Measurements from ENCODE around the gene TP53I3.
"Not testable (repeated sequence)": the region's sequence is repeated elsewhere in the genome, so short reads cannot be mapped to it uniquely, and the experiment has no call there.

TP53I3 gene

GRCh38 chr2:24095171-24095677, 10.6 kb upstream of the TP53I3 start:
- not testable (repeated sequence) for DNase-seq

- not testable (repeated sequence) for DNase-seq
These were observed 8.6 kb upstream of the TP53I3 start for GRCh38 chr2:24093270-24093669.

- no peak for DNase-seq
These were observed 4.3 kb upstream of the TP53I3 start for GRCh38 chr2:24088821-24089359.

GRCh38 chr2:24087032-24087431, 2.4 kb upstream of the TP53I3 start:
- DNase-seq: no peak

- no peak for DNase-seq
These were observed 1.6 kb upstream of the TP53I3 start for GRCh38 chr2:24086241-24086640.

- DNase-seq: no peak
These were observed 511 bp upstream of the TP53I3 start for GRCh38 chr2:24085200-24085489.

- DNase-seq: no peak
These were observed 858 bp downstream of the TP53I3 start for GRCh38 chr2:24083567-24084385.

GRCh38 chr2:24082787-24083566, 1.7 kb downstream of the TP53I3 start:
- DNase-seq: no peak

- peak; percentile 45 for DNase-seq
These were observed 3.9 kb downstream of the TP53I3 start for GRCh38 chr2:24080701-24081100.

GRCh38 chr2:24077879-24078278, 6.8 kb downstream of the TP53I3 start:
- no peak for DNase-seq

GRCh38 chr2:24077535-24077877, 7.1 kb downstream of the TP53I3 start:
- DNase-seq: no peak

- no peak for DNase-seq
These were observed 7.6 kb downstream of the TP53I3 start for GRCh38 chr2:24076849-24077534.

- peak; percentile 99 for DNase-seq
These were observed 8.5 kb downstream of the TP53I3 start, which contains the start of gene SF3B6 for GRCh38 chr2:24075915-24076848. Gene SF3B6, minus strand, starts transcription at chr2:24076326. Its CDS starts 97 bp downstream, at chr2:24076229.

- no peak for DNase-seq
These were observed 9.4 kb downstream of the TP53I3 start for GRCh38 chr2:24075259-24075658.

- no peak for DNase-seq
These were observed 10.8 kb downstream of the TP53I3 start for GRCh38 chr2:24073816-24074215.

- DNase-seq: no peak
These were observed 12.4 kb downstream of the TP53I3 start for GRCh38 chr2:24072259-24072658.

- no peak for DNase-seq
These were observed 19.3 kb downstream of the TP53I3 start for GRCh38 chr2:24065341-24065740.

GRCh38 chr2:24058564-24059271, 25.9 kb downstream of the TP53I3 start:
- no peak for DNase-seq

GRCh38 chr2:24055750-24056149, 28.9 kb downstream of the TP53I3 start:
- DNase-seq: no peak

GRCh38 chr2:24054366-24055010, 30.1 kb downstream of the TP53I3 start:
- DNase-seq: no peak

- DNase-seq: no peak
These were observed 31.7 kb downstream of the TP53I3 start for GRCh38 chr2:24052951-24053350.
